GM23338 (cell line): Measurements from ENCODE around the gene HINT2. TPM values are rescaled to one million over a fixed set of nuclear protein-coding genes. Genes with fewer than 3 reads are reported as not detected.
A peak's percentile ranks its signal among the peaks of the same experiment; 100 is the strongest.

Experiments used
- ATAC-seq: fragments of 200-7000 bp; cut with Tn5 transposase; 3 replicates; pipeline ENCODE4 v1.9.1; 2020
- DNase-seq: peaks from one replicate; pipeline ENCODE4 v3.0.0-alpha.2; 2015; ENCODE audit warnings: low spot score
- H2AFZ ChIP-seq: fragments of 200-600 bp; sonication (generic); 2 replicates; pipeline ENCODE4 v1.8.0; 2016; ENCODE audit warnings: antibody characterized with exemption, mild to moderate bottlenecking, moderate library complexity
- H3F3A ChIP-seq: fragments of 200-600 bp; sonication (generic); replicated peaks from 2 replicates; pipeline ENCODE4 v1.8.0; 2017; ENCODE audit warnings: antibody characterized with exemption, mixed run types, low read depth
- H3K27ac ChIP-seq: fragments of 200-600 bp; sonication (generic); 2 replicates; pipeline ENCODE4 v1.6.1; 2016; ENCODE audit warnings: low read depth
- H3K27me3 ChIP-seq: fragments of 200-600 bp; sonication (generic); 2 replicates; pipeline ENCODE4 v1.8.0; 2016; ENCODE audit warnings: mild to moderate bottlenecking, mixed run types, moderate library complexity; ENCODE audit not compliant: insufficient read depth
- H3K36me3 ChIP-seq: fragments of 200-600 bp; sonication (generic); 2 replicates; pipeline ENCODE4 v1.8.0; 2016; ENCODE audit warnings: mild to moderate bottlenecking; ENCODE audit not compliant: insufficient read depth
- H3K4me1 ChIP-seq: fragments of 200-600 bp; sonication (generic); 2 replicates; pipeline ENCODE4 v1.8.0; 2016; ENCODE audit warnings: mild to moderate bottlenecking, moderate library complexity; ENCODE audit not compliant: insufficient read depth
- H3K4me2 ChIP-seq: fragments of 200-600 bp; sonication (generic); 2 replicates; pipeline ENCODE4 v1.7.1; 2017; ENCODE audit warnings: mixed run types
- H3K4me3 ChIP-seq: fragments of 200-600 bp; sonication (generic); 2 replicates; pipeline ENCODE4 v1.6.1; 2016; ENCODE audit warnings: mixed run types
- H3K79me2 ChIP-seq: fragments of 200-600 bp; sonication (generic); replicated peaks from 2 replicates; pipeline ENCODE4 v1.8.0; 2017; ENCODE audit warnings: mild to moderate bottlenecking; ENCODE audit not compliant: insufficient read depth
- H3K9me2 ChIP-seq: fragments of 200-600 bp; sonication (generic); 2 replicates; pipeline ENCODE4 v1.8.0; 2017; ENCODE audit not compliant: insufficient read depth
- H4K20me1 ChIP-seq: fragments of 200-600 bp; sonication (generic); replicated peaks from 2 replicates; pipeline ENCODE4 v1.8.0; 2017; ENCODE audit warnings: mild to moderate bottlenecking; ENCODE audit not compliant: insufficient read depth
- H3K27ac Mint-ChIP-seq: 2 replicates; pipeline ENCODE4 v1.8.0; 2020; ENCODE audit warnings: inconsistent platforms, mild to moderate bottlenecking, moderate library complexity, mixed read lengths
- H3K27me3 Mint-ChIP-seq: 3 replicates; pipeline ENCODE4 v1.8.0; 2022; ENCODE audit warnings: low read depth, mild to moderate bottlenecking, moderate library complexity, mixed read lengths, inconsistent platforms; ENCODE audit not compliant: insufficient read depth, poor library complexity
- H3K36me3 Mint-ChIP-seq: 3 replicates; pipeline ENCODE4 v1.8.0; 2021; ENCODE audit warnings: low read depth, mild to moderate bottlenecking, inconsistent platforms, moderate library complexity, mixed read lengths
- H3K4me1 Mint-ChIP-seq: 3 replicates; pipeline ENCODE4 v1.8.0; 2020; ENCODE audit warnings: mild to moderate bottlenecking, inconsistent platforms, mixed read lengths
- H3K4me3 Mint-ChIP-seq: 3 replicates; pipeline ENCODE4 v1.8.0; 2021; ENCODE audit warnings: moderate library complexity, mild to moderate bottlenecking, inconsistent platforms, mixed read lengths
- H3K9me3 Mint-ChIP-seq: 3 replicates; pipeline ENCODE4 v1.8.0; 2020; ENCODE audit warnings: moderate library complexity, mild to moderate bottlenecking, inconsistent platforms, mixed read lengths
- CREB1 ChIP-seq: fragments of 250-450 bp; sonication (Bioruptor Pico); IDR thresholded peaks from 2 replicates; pipeline ENCODE4 v1.5.0; 2020; ENCODE audit warnings: low read depth, mild to moderate bottlenecking, moderate library complexity
- EZH2 ChIP-seq: fragments of 200-600 bp; sonication (generic); IDR thresholded peaks from one replicate; pipeline ENCODE4 v1.8.0; 2017; ENCODE audit warnings: antibody characterized with exemption, mild to moderate bottlenecking, low read depth; ENCODE audit not compliant: unreplicated experiment
- EZH2phosphoT487 ChIP-seq: fragments of 200-600 bp; sonication (generic); IDR thresholded peaks from one replicate; pipeline ENCODE4 v1.8.1; 2018; ENCODE audit warnings: antibody characterized with exemption; ENCODE audit not compliant: unreplicated experiment
- JUNB ChIP-seq: IDR thresholded peaks from one replicate; pipeline ENCODE4 v1.6.1; 2016; ENCODE audit warnings: antibody characterized with exemption; ENCODE audit not compliant: unreplicated experiment
- NANOG ChIP-seq: IDR thresholded peaks from 2 replicates; pipeline ENCODE4 v1.6.1; 2016; ENCODE audit warnings: antibody characterized with exemption, borderline replicate concordance
- POLR2AphosphoS5 ChIP-seq: IDR thresholded peaks from 2 replicates; pipeline ENCODE4 v1.6.1; 2016; ENCODE audit warnings: antibody characterized with exemption, low read depth
- STAT1 ChIP-seq: IDR thresholded peaks from one replicate; pipeline ENCODE4 v1.6.1; 2016; ENCODE audit warnings: antibody characterized with exemption; ENCODE audit not compliant: unreplicated experiment
- ZNF114 ChIP-seq: fragments of 250-450 bp; sonication (Bioruptor Pico); IDR thresholded peaks from 2 replicates; pipeline ENCODE4 v1.5.0; 2020; ENCODE audit warnings: mild to moderate bottlenecking, moderate library complexity
- long read RNA-seq: library from polyadenylated mRNA; unstranded; transcript quantifications from one replicate; pipeline ENCODE4 v2.0.0, GENCODE V29; 2020; ENCODE audit not compliant: unreplicated experiment
- polyA plus RNA-seq: library from polyadenylated mRNA; unstranded; fragments of >200 nt; fragmentation: Nextera tagmentation; extraction: Ambion mirVana; gene quantifications from 2 replicates; pipeline ENCODE4 v1.2.1, GENCODE V29; 2016
- total RNA-seq: library from RNA; depleted of rRNA; stranded (reverse); fragments of >200 nt; shearing (Covaris generic); gene quantifications from 2 replicates; pipeline ENCODE4 v1.2.3, GENCODE V29; 2014; rRNA removed
- TF ChIP-seq, protein P1 (sequence below), 2 experiments: fragments of 200-600 bp in 1 of 2; sonication (generic) in 1 of 2; conservative IDR thresholded peaks; 2 replicates each; pipeline versions ENCODE4 v1.5.1 to v1.6.1; 2016 to 2017; ENCODE audit warnings: antibody characterized with exemption in 2 of 2, low read depth in 2 of 2, mild to moderate bottlenecking in 2 of 2, moderate library complexity in 1 of 2
- TF ChIP-seq, protein P2 (sequence below): IDR thresholded peaks from one replicate; pipeline ENCODE4 v1.6.1; 2018; ENCODE audit warnings: antibody characterized with exemption; ENCODE audit not compliant: unreplicated experiment
- TF ChIP-seq, protein P3 (sequence below): IDR thresholded peaks from 2 replicates; pipeline ENCODE4 v1.6.1; 2016; ENCODE audit warnings: antibody characterized with exemption

Gene HINT2
- total RNA-seq, result 20.9 and 23.8 TPM in 2 replicates
- 69.9 and 74.5 TPM in 2 replicates for polyA plus RNA-seq
- long read RNA-seq, transcript HINT2-201 (5 exons, 628 nt), result major isoform, 39 of 48 reads
- long read RNA-seq, partial matches to known transcripts, result 1 of 48 reads
- long read RNA-seq, other reads (novel, unspliced or antisense), result 3 of 48 reads

DNA sequence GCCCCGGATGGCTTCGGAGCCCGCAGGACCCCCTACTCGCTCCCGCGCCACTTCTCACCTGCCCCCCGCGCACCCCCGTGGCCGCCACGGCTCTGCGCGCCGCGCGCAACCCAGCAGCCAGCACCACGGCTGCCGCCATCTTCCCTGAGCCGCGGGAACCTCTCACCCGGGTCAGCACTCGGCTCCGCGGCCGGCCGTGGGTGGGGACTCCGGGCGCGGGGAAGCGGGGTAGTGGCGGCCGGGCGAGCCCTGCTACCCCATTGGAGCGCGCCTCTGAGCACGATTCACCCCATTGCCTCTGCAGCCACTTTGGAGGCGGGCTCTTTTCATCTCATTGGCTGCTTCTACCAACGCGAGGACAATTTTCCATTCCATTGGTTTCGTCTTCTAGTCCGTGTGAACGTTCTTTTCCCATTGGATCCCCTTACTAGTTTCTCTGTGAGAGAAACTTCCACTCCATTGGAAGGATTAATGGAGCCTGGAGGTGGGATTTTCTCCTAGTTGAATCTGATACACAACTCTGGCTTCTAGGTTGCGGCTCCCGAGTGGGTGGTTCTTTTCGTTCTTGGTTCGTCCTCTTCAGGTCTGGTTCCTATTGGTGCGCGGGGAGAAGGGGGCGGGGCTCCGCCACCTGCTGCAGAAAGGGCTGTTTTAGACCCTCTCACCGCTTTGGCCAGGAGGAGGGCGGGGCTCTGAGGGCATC lies at the start of gene HINT2:
HINT2 (minus strand) TSS at position 202 of the 703 bp plus-strand sequence; CDS start at position 139, 63 bp downstream.
- H3K27ac Mint-ChIP-seq, result peak within 1 kb of the TSS; percentile 98
- H3K4me3 Mint-ChIP-seq, result peak within 1 kb of the TSS; percentile 85

DNA sequence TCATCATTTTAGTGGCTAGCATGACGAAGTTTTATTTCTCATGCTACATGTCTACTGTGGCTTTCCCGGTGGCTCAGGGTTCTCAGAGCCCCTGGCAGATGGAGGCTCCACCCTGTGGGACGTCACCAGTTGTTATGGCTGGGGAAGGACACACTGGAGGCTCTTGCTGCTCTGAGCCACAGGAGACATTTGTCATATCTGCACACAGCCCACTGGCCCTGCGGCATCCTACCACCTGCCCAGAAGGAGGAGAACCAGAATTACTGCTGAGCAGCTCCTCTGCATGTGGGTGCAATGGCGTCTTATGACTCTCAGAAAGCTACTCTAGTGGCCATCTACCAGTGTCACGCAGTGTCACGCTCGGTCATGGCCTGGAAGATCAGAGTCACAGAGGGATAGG lies 48.7 kb upstream of the HINT2 start:
- Histone ChIP-seq H3K79me2 (no peaks in the 10 kb centered on the region), H3K9me2 (no peaks in the 10 kb centered on the region), H3K27me3 (no peaks in the 10 kb centered on the region), H4K20me1 (no peaks in the 10 kb centered on the region), H3K4me1 (peaks cover 9% of the 10 kb centered on the region; the same call in 1 of the 2 replicates), H3K4me3 (no peak overlapping the region), H3K27ac (no peak overlapping the region), H2AFZ (no peak overlapping the region), H3F3A (no peaks in the 10 kb centered on the region), H3K4me2 (no peak overlapping the region), H3K36me3 (no peaks in the 10 kb centered on the region)
- Mint-ChIP-seq H3K4me3 (no peak overlapping the region), H3K36me3 (no peaks in the 10 kb centered on the region; the same call in 2 of the 3 replicates), H3K27ac (no peak overlapping the region), H3K27me3 (peaks cover 16% of the 10 kb centered on the region), H3K9me3 (no peaks in the 10 kb centered on the region), H3K4me1 (peaks cover 13% of the 10 kb centered on the region)
- ATAC-seq (no peak), DNase-seq (no peak)
- TF ChIP-seq, protein P1, sequence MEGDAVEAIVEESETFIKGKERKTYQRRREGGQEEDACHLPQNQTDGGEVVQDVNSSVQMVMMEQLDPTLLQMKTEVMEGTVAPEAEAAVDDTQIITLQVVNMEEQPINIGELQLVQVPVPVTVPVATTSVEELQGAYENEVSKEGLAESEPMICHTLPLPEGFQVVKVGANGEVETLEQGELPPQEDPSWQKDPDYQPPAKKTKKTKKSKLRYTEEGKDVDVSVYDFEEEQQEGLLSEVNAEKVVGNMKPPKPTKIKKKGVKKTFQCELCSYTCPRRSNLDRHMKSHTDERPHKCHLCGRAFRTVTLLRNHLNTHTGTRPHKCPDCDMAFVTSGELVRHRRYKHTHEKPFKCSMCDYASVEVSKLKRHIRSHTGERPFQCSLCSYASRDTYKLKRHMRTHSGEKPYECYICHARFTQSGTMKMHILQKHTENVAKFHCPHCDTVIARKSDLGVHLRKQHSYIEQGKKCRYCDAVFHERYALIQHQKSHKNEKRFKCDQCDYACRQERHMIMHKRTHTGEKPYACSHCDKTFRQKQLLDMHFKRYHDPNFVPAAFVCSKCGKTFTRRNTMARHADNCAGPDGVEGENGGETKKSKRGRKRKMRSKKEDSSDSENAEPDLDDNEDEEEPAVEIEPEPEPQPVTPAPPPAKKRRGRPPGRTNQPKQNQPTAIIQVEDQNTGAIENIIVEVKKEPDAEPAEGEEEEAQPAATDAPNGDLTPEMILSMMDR (conservative IDR thresholded peaks at IDR 0.05; ENCODE audit: low read depth in 2 of 2), result no peak
- TF ChIP-seq CREB1 (CRISPR knock-in tag) (no peak), ZNF114 (no peak), JUNB (no peak), STAT1 (no peak), EZH2phosphoT487 (no peak), NANOG (no peak)
- TF ChIP-seq, protein P2, sequence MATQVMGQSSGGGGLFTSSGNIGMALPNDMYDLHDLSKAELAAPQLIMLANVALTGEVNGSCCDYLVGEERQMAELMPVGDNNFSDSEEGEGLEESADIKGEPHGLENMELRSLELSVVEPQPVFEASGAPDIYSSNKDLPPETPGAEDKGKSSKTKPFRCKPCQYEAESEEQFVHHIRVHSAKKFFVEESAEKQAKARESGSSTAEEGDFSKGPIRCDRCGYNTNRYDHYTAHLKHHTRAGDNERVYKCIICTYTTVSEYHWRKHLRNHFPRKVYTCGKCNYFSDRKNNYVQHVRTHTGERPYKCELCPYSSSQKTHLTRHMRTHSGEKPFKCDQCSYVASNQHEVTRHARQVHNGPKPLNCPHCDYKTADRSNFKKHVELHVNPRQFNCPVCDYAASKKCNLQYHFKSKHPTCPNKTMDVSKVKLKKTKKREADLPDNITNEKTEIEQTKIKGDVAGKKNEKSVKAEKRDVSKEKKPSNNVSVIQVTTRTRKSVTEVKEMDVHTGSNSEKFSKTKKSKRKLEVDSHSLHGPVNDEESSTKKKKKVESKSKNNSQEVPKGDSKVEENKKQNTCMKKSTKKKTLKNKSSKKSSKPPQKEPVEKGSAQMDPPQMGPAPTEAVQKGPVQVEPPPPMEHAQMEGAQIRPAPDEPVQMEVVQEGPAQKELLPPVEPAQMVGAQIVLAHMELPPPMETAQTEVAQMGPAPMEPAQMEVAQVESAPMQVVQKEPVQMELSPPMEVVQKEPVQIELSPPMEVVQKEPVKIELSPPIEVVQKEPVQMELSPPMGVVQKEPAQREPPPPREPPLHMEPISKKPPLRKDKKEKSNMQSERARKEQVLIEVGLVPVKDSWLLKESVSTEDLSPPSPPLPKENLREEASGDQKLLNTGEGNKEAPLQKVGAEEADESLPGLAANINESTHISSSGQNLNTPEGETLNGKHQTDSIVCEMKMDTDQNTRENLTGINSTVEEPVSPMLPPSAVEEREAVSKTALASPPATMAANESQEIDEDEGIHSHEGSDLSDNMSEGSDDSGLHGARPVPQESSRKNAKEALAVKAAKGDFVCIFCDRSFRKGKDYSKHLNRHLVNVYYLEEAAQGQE, result no peak

More for the DNA sequence above, at the start of gene HINT2:
- Histone ChIP-seq H3K27me3 (no peaks in the 10 kb centered on the region), H3K4me2 (peak within 1 kb of the TSS; percentile 91), H3K9me2 (no peaks in the 10 kb centered on the region; the same call in 1 of the 2 replicates), H3F3A (peaks cover 6% of the 10 kb centered on the region), H3K4me3 (peak within 1 kb of the TSS; percentile 48), H3K4me1 (peaks cover 18% of the 10 kb centered on the region), H3K27ac (peak within 1 kb of the TSS; percentile 91), H2AFZ (peak within 1 kb of the TSS; percentile 78; the same call in 1 of the 2 replicates), H3K79me2 (no peaks in the 10 kb centered on the region), H3K36me3 (no peaks in the 10 kb centered on the region), H4K20me1 (no peaks in the 10 kb centered on the region)
- H3K27me3 Mint-ChIP-seq, result peaks cover 10% of the 10 kb centered on the region
- ATAC-seq (peak; percentile 82), DNase-seq (peak; percentile 100)
- peaks cover 7% of the 10 kb centered on the region; the same call in 1 of the 3 replicates for H3K36me3 Mint-ChIP-seq
- H3K9me3 Mint-ChIP-seq, result peaks cover 3% of the 10 kb centered on the region; the same call in 2 of the 3 replicates
- TF ChIP-seq POLR2AphosphoS5 (peak; percentile 88), CREB1 (CRISPR knock-in tag) (peak; percentile 16; the same call in 1 of the 2 replicates), EZH2 (no peak)
- TF ChIP-seq, protein P3, sequence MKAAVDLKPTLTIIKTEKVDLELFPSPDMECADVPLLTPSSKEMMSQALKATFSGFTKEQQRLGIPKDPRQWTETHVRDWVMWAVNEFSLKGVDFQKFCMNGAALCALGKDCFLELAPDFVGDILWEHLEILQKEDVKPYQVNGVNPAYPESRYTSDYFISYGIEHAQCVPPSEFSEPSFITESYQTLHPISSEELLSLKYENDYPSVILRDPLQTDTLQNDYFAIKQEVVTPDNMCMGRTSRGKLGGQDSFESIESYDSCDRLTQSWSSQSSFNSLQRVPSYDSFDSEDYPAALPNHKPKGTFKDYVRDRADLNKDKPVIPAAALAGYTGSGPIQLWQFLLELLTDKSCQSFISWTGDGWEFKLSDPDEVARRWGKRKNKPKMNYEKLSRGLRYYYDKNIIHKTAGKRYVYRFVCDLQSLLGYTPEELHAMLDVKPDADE, result 0 out of 2 replicates have a peak, but pooled peaks have one; percentile 52
- H3K4me1 Mint-ChIP-seq, result peaks cover 24% of the 10 kb centered on the region
